Measurements from ENCODE around the gene SP6.

SP6 gene

GRCh38 chr17:47801176-47801765 is 49.7 kb downstream of the SP6 start:
- DNase-seq (ENCODE audit: low read depth): no peak
- no peak overlapping the region for H3K4me3 ChIP-seq (ENCODE audit: low read depth, low read length)
- no peak for TF ChIP-seq CTCF (IDR thresholded peaks at IDR 0.05; ENCODE audit: low read depth, low read length, missing control alignments)

GRCh38 chr17:47800686-47801085 is 50.3 kb downstream of the SP6 start:
- DNase-seq (ENCODE audit: low read depth): no peak
- no peak overlapping the region for H3K4me3 ChIP-seq (ENCODE audit: low read depth, low read length)
- no peak for TF ChIP-seq CTCF (IDR thresholded peaks at IDR 0.05; ENCODE audit: low read depth, low read length, missing control alignments)

GRCh38 chr17:47797797-47798196 is 53.2 kb downstream of the SP6 start:
- no peak for DNase-seq (ENCODE audit: low read depth)
- no peak overlapping the region for H3K4me3 ChIP-seq (ENCODE audit: low read depth, low read length)
- no peak for TF ChIP-seq CTCF (IDR thresholded peaks at IDR 0.05; ENCODE audit: low read depth, low read length, missing control alignments)
